ENCODE measurements around the gene IGBP1. TPM values are rescaled to one million over a fixed set of nuclear protein-coding genes. Genes with fewer than 3 reads are reported as not detected.
A peak's percentile ranks its signal among the peaks of the same experiment; 100 is the strongest.
"Not testable (repeated sequence)": the region's sequence is repeated elsewhere in the genome, so short reads cannot be mapped to it uniquely, and the experiment has no call there.

Gene IGBP1
- total RNA-seq, 3 donors from 2014 or later = 26.2 to 28.5 (median 26.6) TPM

GRCh38 chrX:70176938-70177533 is 43.8 kb downstream of the IGBP1 start, which contains the start of gene DGAT2L6:
Gene DGAT2L6, plus strand, starts transcription at chrX:70177483. Its CDS starts 100 bp downstream, at chrX:70177583.
- Mint-ChIP-seq H3K4me3 (no peak within 1 kb of the TSS), H3K4me1 (ENCODE audit: low read depth) (no peaks in the 10 kb centered on the region), H3K27me3 (ENCODE audit: low read depth) (no peaks in the 10 kb centered on the region), H3K36me3 (ENCODE audit: insufficient read depth) (no peaks in the 10 kb centered on the region), H3K9me3 (no peaks in the 10 kb centered on the region)
- DNase-seq (no peak), ATAC-seq (no peak)

- no peak for DNase-seq
- H3K36me3 Mint-ChIP-seq (ENCODE audit: insufficient read depth) = peaks cover 3% of the 10 kb centered on the region
Observed at GRCh38 chrX:70183091-70183490, 49.8 kb downstream of the IGBP1 start.

GRCh38 chrX:70190225-70190624 is 57.0 kb downstream of the IGBP1 start:
- no peaks in the 10 kb centered on the region for H3K4me1 Mint-ChIP-seq (ENCODE audit: low read depth)
- peaks cover 10% of the 10 kb centered on the region for H3K9me3 Mint-ChIP-seq
- no peak overlapping the region for H3K4me3 Mint-ChIP-seq
- no peak for DNase-seq
- H3K36me3 Mint-ChIP-seq (ENCODE audit: insufficient read depth) = peaks cover 8% of the 10 kb centered on the region
- no peak for ATAC-seq
- H3K27me3 Mint-ChIP-seq (ENCODE audit: low read depth) = peaks cover 6% of the 10 kb centered on the region

More at GRCh38 chrX:70183091-70183490, 49.8 kb downstream of the IGBP1 start:
- no peaks in the 10 kb centered on the region for H3K4me1 Mint-ChIP-seq (ENCODE audit: low read depth)
- no peak overlapping the region for H3K4me3 Mint-ChIP-seq
- H3K9me3 Mint-ChIP-seq = no peaks in the 10 kb centered on the region
- H3K27me3 Mint-ChIP-seq (ENCODE audit: low read depth) = peaks cover 4% of the 10 kb centered on the region
- ATAC-seq = no peak

GRCh38 chrX:70196961-70197720 is 63.9 kb downstream of the IGBP1 start:
- H3K9me3 Mint-ChIP-seq = no peaks in the 10 kb centered on the region
- ATAC-seq = peak; percentile 57 to 84
- H3K4me3 Mint-ChIP-seq = peak overlapping the region; percentile 37
- H3K4me1 Mint-ChIP-seq (ENCODE audit: low read depth) = peaks cover 5% of the 10 kb centered on the region
- no peaks in the 10 kb centered on the region for H3K36me3 Mint-ChIP-seq (ENCODE audit: insufficient read depth)
- no peaks in the 10 kb centered on the region for H3K27me3 Mint-ChIP-seq (ENCODE audit: low read depth)
- peak; percentile 53 for DNase-seq

- Mint-ChIP-seq H3K4me3 (no peak overlapping the region), H3K9me3 (no peaks in the 10 kb centered on the region), H3K36me3 (ENCODE audit: insufficient read depth) (no peaks in the 10 kb centered on the region), H3K27me3 (ENCODE audit: low read depth) (peaks cover 3% of the 10 kb centered on the region), H3K4me1 (ENCODE audit: low read depth) (peaks cover 5% of the 10 kb centered on the region)
- DNase-seq (no peak), ATAC-seq (no peak)
Observed at GRCh38 chrX:70201732-70202131, 68.5 kb downstream of the IGBP1 start.

- H3K4me3 Mint-ChIP-seq = no peak overlapping the region
- no peaks in the 10 kb centered on the region for H3K4me1 Mint-ChIP-seq (ENCODE audit: low read depth)
- ATAC-seq = no peak
- H3K27me3 Mint-ChIP-seq (ENCODE audit: low read depth) = peaks cover 5% of the 10 kb centered on the region
- no peaks in the 10 kb centered on the region for H3K36me3 Mint-ChIP-seq (ENCODE audit: insufficient read depth)
- H3K9me3 Mint-ChIP-seq = no peaks in the 10 kb centered on the region
- no peak for DNase-seq
Observed at GRCh38 chrX:70208479-70208878, 75.2 kb downstream of the IGBP1 start.

- not testable (repeated sequence) for H3K27me3 Mint-ChIP-seq (ENCODE audit: low read depth); H3K36me3 Mint-ChIP-seq (ENCODE audit: insufficient read depth); ATAC-seq; DNase-seq; H3K9me3 Mint-ChIP-seq; H3K4me1 Mint-ChIP-seq (ENCODE audit: low read depth); H3K4me3 Mint-ChIP-seq
Observed at GRCh38 chrX:70209570-70209969, 76.3 kb downstream of the IGBP1 start.

Other genes starting within 250 kb of the IGBP1 start
- gene AWAT2, start 83.5 kb upstream of the IGBP1 start, total RNA-seq = not detected
- gene OTUD6A, start 71.0 kb upstream of the IGBP1 start, total RNA-seq = not detected
- not detected for gene DGAT2L6, start 44.0 kb downstream of the IGBP1 start, total RNA-seq
- not detected for gene AWAT1, start 101.2 kb downstream of the IGBP1 start, total RNA-seq
- gene P2RY4, start 126.8 kb downstream of the IGBP1 start, total RNA-seq = under 1 TPM in 1 of 3 donors, not detected in 2; 0.18 TPM
- not detected for gene ARR3, start 134.9 kb downstream of the IGBP1 start, total RNA-seq
- gene RAB41, start 148.7 kb downstream of the IGBP1 start, total RNA-seq = not detected
- gene PDZD11, start 156.5 kb downstream of the IGBP1 start, total RNA-seq = 10 to 100 TPM; 16.0 to 19.1 (median 17.1) TPM
- 1 to 10 TPM; 1.4 to 2.4 (median 2.0) TPM for gene KIF4A, start 156.7 kb downstream of the IGBP1 start, total RNA-seq